Fibroblast of peridontal ligament (primary cell): ENCODE data around the gene EXOC6B.
"Not testable (repeated sequence)": the region's sequence is repeated elsewhere in the genome, so short reads cannot be mapped to it uniquely, and the experiment has no call there.

Source experiments
- DNase-seq: peaks from one replicate; pipeline ENCODE4 v3.0.0-alpha.2; 2010; ENCODE audit errors: extremely low read depth

The EXOC6B gene

DNA sequence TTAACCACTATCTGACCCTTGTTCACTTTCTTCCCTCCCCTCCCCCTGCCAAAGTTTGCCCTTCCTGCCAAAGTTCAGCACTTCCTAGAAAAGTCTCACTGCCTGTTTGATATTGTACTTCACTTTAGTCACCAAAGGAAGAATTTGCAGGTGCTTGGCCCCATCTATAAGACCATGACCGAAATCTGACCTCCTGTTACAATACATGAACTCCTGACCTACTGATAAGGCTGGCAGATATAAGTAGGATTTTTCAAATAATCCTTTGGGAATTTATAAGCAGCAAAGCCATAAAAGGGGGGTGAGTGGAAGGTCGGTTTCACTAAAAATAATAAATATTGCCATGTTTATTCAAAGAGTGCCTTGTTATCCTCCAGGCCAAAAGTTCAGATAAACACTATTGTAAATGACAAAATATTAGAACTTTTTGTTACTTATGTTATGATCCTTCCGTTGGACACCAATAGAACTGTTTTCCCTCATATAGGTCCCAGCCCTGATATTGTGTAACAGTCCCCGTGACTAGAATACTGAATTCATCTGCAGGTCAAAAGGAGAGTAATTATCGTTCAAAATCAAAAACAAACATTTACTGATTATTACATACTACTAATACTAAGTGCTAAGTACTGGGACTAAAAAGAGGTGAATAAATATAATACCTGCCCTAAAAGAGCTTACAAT, 277.6 kb downstream of the EXOC6B start:
- no peak for DNase-seq

DNA sequence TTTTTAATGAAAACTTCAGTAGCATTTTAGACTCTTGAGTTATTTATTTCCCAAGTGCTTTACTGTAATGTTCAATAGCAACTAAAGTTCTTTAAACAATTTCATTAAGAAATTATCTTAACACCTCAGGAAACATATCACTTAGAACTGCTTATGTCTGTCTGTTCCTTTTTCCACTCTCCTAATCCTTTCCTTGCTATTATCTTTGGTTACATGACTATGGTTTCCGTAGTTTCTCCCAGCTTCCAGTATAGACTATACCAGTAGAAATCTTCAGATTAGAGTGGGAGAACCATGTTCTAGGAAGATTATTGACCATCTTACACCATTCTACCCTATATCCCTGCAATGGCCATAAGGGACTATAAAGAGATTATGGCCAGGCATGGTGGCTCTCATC, 280.0 kb downstream of the EXOC6B start:
- no peak for DNase-seq

- no peak for DNase-seq
Observed at GRCh38 chr2:72544554-72544953, 281.3 kb downstream of the EXOC6B start.

GRCh38 chr2:72543497-72544216, 282.2 kb downstream of the EXOC6B start:
- DNase-seq, result no peak

DNA sequence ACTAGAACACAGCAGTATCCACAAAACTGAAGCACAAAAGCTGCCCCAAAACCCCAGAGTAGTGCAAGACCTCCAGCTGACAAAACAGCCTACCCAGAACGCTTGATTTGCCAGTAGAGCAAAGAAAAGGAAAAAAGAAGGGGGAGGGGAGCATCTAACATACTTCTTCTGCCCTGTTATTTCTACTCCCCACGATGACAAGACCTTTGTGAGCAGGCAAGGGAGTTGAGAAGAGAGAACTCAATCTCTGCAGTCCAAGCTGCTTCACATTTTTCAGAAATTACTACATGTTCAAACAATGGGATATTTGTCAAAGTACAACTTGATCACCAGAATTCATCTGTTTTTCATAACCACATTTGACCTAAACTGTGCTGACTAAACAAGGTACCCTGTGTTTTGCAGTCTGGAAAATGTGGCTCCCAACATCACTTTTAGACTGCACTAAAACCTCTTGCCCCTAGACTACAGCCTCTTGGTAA, 286.7 kb downstream of the EXOC6B start:
- peak; percentile 72 for DNase-seq

DNA sequence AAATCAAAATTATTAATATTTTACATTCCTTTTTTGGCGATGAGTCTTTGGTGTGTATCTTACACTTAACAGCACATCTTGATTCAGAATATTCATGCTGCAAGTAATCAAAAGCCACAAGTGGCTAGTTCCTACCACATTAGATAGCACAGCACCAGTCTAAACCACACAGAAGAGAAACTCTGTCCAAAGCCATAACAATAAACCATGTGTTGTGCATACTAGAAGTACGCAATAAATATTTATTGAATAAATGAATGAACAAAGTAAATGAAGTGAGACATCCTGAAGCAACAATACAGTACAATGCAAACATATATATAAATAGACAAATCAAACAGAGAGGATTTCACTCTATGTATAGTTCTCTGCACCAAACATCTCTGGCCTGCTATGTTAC, 287.3 kb downstream of the EXOC6B start:
- no peak for DNase-seq

GRCh38 chr2:72535586-72535985, 290.2 kb downstream of the EXOC6B start:
- DNase-seq, result not testable (repeated sequence)

DNA sequence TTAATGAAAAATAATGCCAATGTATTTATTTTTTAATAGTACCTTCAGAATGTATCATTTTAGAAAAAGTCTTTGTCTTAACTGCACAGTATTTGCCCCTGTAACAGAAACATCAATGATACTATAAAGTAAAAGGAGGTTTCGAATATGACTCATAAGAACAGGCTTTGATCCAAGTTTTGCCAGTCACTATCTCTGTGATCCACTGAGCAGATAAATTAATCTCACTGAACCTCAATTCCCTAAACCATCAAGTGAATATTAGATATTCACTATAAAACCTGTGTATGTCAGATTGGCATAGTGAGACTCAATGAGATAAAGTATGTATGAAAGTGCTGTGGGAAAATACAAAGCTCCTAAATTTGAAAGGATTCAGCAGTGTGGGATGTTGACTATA, 292.1 kb downstream of the EXOC6B start:
- peak; percentile 40 for DNase-seq

DNA sequence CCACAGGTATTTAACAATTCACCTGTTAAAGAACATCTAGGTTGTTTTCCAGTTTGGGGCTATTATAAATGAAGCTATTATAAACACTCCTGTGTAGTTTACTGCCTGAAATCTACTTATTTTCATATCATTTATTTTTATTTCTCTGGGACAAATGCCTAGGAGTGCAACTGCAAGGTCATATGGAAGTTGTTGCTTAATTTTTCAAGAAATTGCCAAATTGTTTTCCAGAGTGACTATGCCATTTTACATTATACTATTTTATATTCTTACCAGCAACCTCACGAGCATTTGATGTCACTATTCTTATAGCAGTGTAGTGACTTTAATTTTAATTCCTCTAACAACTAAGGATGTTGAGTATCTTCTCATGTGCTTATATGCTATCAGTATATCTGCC, 298.4 kb downstream of the EXOC6B start:
- DNase-seq, result no peak

DNA sequence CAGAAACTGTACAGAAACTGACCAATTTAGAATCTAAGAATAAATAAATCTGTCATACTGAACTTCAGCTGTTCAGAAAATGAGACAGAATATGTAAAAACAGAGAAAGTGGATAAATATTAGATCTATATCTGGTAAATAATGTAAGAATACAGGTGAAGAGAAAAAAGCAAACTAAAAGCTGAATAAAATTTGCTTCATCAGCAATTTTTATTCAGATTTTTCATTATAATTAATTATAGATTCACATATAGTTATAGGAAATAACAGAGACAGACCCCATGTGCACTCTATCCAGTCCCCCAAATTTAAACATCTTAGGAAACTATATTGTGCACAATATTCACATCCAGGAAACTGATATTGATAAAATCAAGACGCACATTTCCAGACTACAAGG, 299.2 kb downstream of the EXOC6B start:
- no peak for DNase-seq

GRCh38 chr2:72524071-72524470, 301.8 kb downstream of the EXOC6B start:
- DNase-seq, result no peak

GRCh38 chr2:72515696-72516095, 310.1 kb downstream of the EXOC6B start:
- peak; percentile 28 for DNase-seq

DNA sequence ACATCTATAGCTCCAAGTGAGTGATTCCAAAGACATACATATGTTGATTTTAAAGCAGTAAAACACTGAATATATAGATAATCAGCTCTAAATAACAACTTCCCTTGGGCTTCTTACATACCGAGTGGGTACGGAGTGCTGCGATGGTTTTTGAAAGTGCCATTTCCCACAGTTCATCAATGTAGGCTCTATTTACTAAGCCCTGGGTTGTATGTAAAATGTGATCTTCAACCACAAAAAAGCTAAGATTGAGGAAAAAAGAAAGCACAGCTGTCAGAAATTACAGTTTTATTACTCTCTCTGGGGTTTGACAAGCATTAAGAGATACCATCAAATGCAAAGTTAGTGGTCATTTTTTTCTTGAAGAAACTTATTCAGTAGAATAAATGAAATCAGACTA, 312.8 kb downstream of the EXOC6B start:
- DNase-seq, result no peak

DNA sequence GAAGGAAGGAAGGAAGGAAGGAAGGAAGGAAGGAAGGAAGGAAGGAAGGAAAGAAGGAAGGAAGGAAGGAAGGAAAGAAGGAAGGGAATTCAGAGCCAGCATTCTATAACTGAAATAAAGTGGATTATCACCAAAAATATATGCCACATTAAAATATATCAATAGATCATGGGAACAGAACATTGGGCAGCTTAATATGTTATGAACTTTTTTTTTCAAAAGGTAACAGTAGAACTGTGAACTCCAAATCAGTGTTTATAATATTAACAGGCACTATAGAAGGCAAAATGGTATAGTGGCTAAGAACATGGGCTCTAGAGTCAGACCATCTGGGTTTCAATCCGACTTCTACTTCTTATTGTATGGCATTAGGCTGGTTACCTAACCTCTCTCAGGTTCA, 313.5 kb downstream of the EXOC6B start:
- DNase-seq, result no peak

DNA sequence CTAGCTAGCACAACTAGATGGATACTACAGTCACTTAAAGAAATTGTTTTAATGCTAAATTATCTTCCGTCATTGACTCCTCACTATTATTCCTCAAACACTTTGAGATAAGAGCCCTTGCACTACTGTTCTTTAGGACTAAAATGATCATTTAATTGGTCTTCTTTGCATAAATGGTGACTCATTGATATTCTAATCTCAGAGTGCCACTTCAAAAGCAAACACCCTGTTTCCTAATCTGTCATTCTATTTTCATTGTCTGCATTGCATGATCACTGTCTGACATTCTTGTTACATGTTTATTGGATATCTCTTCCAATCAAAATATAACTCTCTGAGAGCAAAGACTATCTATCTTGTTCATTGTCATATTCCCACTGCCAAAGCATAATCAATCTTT, 313.9 kb downstream of the EXOC6B start:
- no peak for DNase-seq

GRCh38 chr2:72497763-72498162, 328.1 kb downstream of the EXOC6B start:
- peak; percentile 46 for DNase-seq

DNA sequence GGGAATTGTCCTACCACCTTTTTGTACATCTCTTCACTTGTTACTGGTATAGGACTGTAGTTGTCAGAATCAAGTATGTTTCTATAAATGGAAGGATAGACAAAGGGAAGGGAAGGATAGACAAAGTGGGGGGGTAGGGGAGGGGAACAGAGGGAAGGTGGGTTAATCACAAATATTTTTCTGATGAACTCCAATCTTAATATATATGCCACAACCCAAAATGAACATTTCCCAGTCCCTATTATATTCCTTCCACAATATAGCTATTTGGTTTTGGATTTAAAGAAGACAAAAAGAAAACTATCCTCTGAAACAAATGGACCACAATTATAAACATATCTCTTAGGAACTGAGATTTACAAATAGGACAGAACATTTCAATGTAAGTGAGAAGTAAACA, 329.4 kb downstream of the EXOC6B start:
- DNase-seq, result no peak

- DNase-seq, result peak; percentile 24
Observed at GRCh38 chr2:72494392-72494791, 331.4 kb downstream of the EXOC6B start.

DNA sequence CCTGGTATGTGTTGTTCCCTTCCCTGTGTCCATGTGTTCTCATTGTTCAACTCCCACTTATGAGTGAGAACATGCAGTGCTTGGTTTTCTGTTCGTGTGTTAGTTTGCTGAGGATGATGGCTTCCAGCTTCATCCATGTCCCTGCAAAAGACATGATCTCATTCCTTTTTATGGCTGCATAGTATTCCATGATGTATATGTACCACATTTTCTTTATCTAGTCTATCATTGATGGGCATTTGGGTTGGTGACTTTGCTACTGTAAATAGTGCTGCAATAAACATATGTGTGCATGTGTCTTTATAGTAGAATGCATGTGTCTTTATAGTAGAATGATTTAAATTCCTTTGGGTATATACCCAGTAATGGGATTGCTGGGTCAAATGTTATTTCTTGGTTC, 341.2 kb downstream of the EXOC6B start:
- DNase-seq, result not testable (repeated sequence)

GRCh38 chr2:72483346-72483745, 342.5 kb downstream of the EXOC6B start:
- no peak for DNase-seq

- no peak for DNase-seq
Observed at GRCh38 chr2:72475246-72475645, 350.6 kb downstream of the EXOC6B start.

DNA sequence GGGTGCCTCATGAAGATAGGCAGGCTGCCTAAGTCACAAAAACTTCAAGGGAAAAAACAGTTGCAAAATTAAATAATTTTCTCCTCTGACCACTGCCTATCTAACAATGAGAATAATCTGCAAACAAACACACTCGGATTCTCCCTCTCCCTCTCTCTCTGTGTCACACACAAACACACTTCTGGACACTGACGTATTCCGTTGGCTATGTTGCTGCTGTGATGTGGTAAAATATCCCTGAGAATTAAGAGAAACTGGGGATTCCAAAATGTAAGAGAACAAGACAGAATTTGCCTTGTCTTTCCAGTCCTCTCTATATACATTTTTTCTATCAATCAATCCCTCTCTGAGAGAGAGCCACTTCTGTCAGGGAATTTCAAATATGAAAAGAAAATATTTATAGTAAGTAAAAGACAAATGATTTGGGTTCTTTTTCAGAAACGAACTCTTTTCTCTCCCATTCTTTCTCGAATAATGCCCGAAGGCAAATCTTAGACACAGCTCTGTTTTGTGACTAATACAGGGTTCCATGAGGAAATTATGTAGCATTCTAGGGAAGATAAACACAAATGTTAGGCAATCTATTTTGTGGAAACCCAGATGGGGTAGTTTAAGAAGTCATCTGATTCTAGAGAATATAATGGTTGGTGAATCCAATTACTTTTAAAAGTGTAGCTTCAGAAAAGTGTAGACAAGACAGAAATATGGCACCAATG, 367.9 kb downstream of the EXOC6B start:
- DNase-seq, result peak; percentile 83

GRCh38 chr2:72454189-72454588, 371.6 kb downstream of the EXOC6B start:
- no peak for DNase-seq
